IMR-90 (cell line): ENCODE results near the gene TRPM1. TPM values are rescaled to one million over a fixed set of nuclear protein-coding genes. Genes with fewer than 3 reads are reported as not detected.

Experiments
- ATAC-seq: fragments of 200-7000 bp; cut with Tn5 transposase; 2 replicates; pipeline ENCODE4 v1.9.1; 2020; ENCODE audit warnings: low read depth, mild to moderate bottlenecking, moderate library complexity
- BruUV-seq: library from RNA; stranded (reverse); fragments of 400-500 nt; replicated peaks from 2 replicates; lab custom pipeline; 2021; lab: Mats Ljungman, UMichigan
- CTCF ChIA-PET: fragments of 300-600 bp; formaldehyde crosslinking; extraction: SDS; loops from one replicate; lab custom pipeline; 2021; ENCODE audit warnings: antibody characterized with exemption; lab: Yijun Ruan, JAX
- POLR2A ChIA-PET: fragments of 300-600 bp; sonication (Branson Sonifier 250); formaldehyde crosslinking; loops from one replicate; lab custom pipeline; 2022; ENCODE audit warnings: antibody characterized with exemption; ENCODE audit not compliant: unreplicated experiment; lab: Charles Lee
- DNase-seq: peaks from one replicate; pipeline ENCODE4 v3.0.0; 2013
- H2AFZ ChIP-seq: replicated peaks from 2 replicates; pipeline ENCODE3; 2013; ENCODE audit warnings: low read length, mild to moderate bottlenecking; ENCODE audit not compliant: poor library complexity
- H2AK5ac ChIP-seq: 2 replicates; pipeline ENCODE4 v1.6.1; 2013; ENCODE audit warnings: low read depth, low read length, inconsistent platforms
- H2AK9ac ChIP-seq: replicated peaks from 2 replicates; pipeline ENCODE3; 2013; ENCODE audit warnings: mild to moderate bottlenecking, low read depth, low read length, moderate library complexity; ENCODE audit not compliant: poor library complexity
- H2BK120ac ChIP-seq: 2 replicates; pipeline ENCODE4 v1.6.1; 2013; ENCODE audit warnings: low read depth, low read length, inconsistent platforms
- H2BK15ac ChIP-seq: 3 replicates; pipeline ENCODE4 v1.6.1; 2013; ENCODE audit warnings: low read depth, low read length, inconsistent platforms
- H2BK20ac ChIP-seq: 2 replicates; pipeline ENCODE4 v1.6.1; 2013; ENCODE audit warnings: low read depth, mild to moderate bottlenecking, inconsistent platforms, low read length, moderate library complexity
- H2BK5ac ChIP-seq: 2 replicates; pipeline ENCODE4 v1.6.1; 2013; ENCODE audit warnings: mild to moderate bottlenecking, low read depth, low read length, inconsistent platforms; ENCODE audit not compliant: poor library complexity, severe bottlenecking
- H3K14ac ChIP-seq: replicated peaks from 2 replicates; pipeline ENCODE4 v1.6.1; 2013; ENCODE audit warnings: low read depth, low read length, inconsistent platforms
- H3K18ac ChIP-seq: 2 replicates; pipeline ENCODE4 v1.6.1; 2013; ENCODE audit warnings: low read depth, low read length, control low read depth
- H3K23ac ChIP-seq: 2 replicates; pipeline ENCODE4 v1.6.1; 2013; ENCODE audit warnings: low read depth, low read length, inconsistent platforms
- H3K27ac ChIP-seq: 2 replicates; pipeline ENCODE4 v1.5.1; 2013; ENCODE audit warnings: mild to moderate bottlenecking, control low read depth, low read length; ENCODE audit not compliant: insufficient read depth
- H3K27me3 ChIP-seq: 2 replicates; pipeline ENCODE4 v1.6.1; 2013; ENCODE audit warnings: low read length; ENCODE audit not compliant: control insufficient read depth, insufficient read depth
- H3K36me3 ChIP-seq: 2 replicates; pipeline ENCODE4 v1.6.1; 2013; ENCODE audit warnings: low read length, mixed read lengths; ENCODE audit not compliant: control insufficient read depth, insufficient read depth
- H3K4ac ChIP-seq: 2 replicates; pipeline ENCODE4 v1.6.1; 2013; ENCODE audit warnings: low read depth, low read length, inconsistent platforms
- H3K4me1 ChIP-seq: 2 replicates; pipeline ENCODE4 v1.6.1; 2013; ENCODE audit warnings: low read length, mixed read lengths; ENCODE audit not compliant: control insufficient read depth, insufficient read depth
- H3K4me2 ChIP-seq: 2 replicates; pipeline ENCODE4 v1.6.1; 2013; ENCODE audit warnings: low read depth, mild to moderate bottlenecking, control low read depth, low read length, moderate library complexity
- H3K4me3 ChIP-seq: 2 replicates; pipeline ENCODE4 v1.5.1; 2013; ENCODE audit warnings: low read depth, mild to moderate bottlenecking, control low read depth, low read length, moderate library complexity; ENCODE audit not compliant: insufficient read depth
- H3K56ac ChIP-seq: 2 replicates; pipeline ENCODE4 v1.6.1; 2013; ENCODE audit warnings: low read length, inconsistent platforms; ENCODE audit not compliant: insufficient read depth; ENCODE audit errors: extremely low read depth
- H3K79me1 ChIP-seq, 2 experiments: 2 replicates each; pipeline ENCODE4 v1.6.1; 2013; ENCODE audit warnings: low read length in 2 of 2, inconsistent platforms in 1 of 2, low read depth in 1 of 2
- H3K9ac ChIP-seq: 2 replicates; pipeline ENCODE4 v1.6.1; 2013; ENCODE audit warnings: low read depth, low read length, control low read depth
- H3K9me1 ChIP-seq: 2 replicates; pipeline ENCODE4 v1.6.1; 2013; ENCODE audit warnings: low read length, inconsistent platforms; ENCODE audit not compliant: insufficient read depth
- H3K9me3 ChIP-seq: 2 replicates; pipeline ENCODE4 v1.6.1; 2013; ENCODE audit warnings: low read length; ENCODE audit not compliant: control insufficient read depth, insufficient read depth
- H4K20me1 ChIP-seq: 2 replicates; pipeline ENCODE4 v1.6.1; 2013; ENCODE audit warnings: low read length, inconsistent platforms; ENCODE audit not compliant: insufficient read depth
- H4K5ac ChIP-seq: 2 replicates; pipeline ENCODE4 v1.6.1; 2013; ENCODE audit warnings: mild to moderate bottlenecking, low read depth, low read length, control low read depth
- H4K8ac ChIP-seq, 2 experiments: 2 replicates each; pipeline ENCODE4 v1.6.1; 2013; ENCODE audit warnings: low read depth in 2 of 2, low read length in 2 of 2, control low read depth in 1 of 2, inconsistent platforms in 1 of 2
- H4K91ac ChIP-seq: 2 replicates; pipeline ENCODE4 v1.6.1; 2013; ENCODE audit warnings: low read depth, low read length, inconsistent platforms; ENCODE audit not compliant: insufficient read depth
- BHLHE40 ChIP-seq: fragments of 150-350 bp; IDR thresholded peaks from 2 replicates; pipeline ENCODE4 v1.6.1; 2016; ENCODE audit warnings: mild to moderate bottlenecking, low read depth, low read length
- CEBPB ChIP-seq: IDR thresholded peaks from 2 replicates; pipeline ENCODE4 v1.6.1; 2012; ENCODE audit warnings: low read depth, low read length, improper control_type of control experiment
- CHD1 ChIP-seq: IDR thresholded peaks from 2 replicates; pipeline ENCODE4 v1.6.1; 2012; ENCODE audit warnings: low read depth, low read length, improper control_type of control experiment
- CTCF ChIP-seq: conservative IDR thresholded peaks from 2 replicates; pipeline ENCODE4 v1.5.1; 2012; ENCODE audit warnings: mild to moderate bottlenecking, low read depth, low read length, improper control_type of control experiment
- ELK1 ChIP-seq: fragments of 150-350 bp; IDR thresholded peaks from 2 replicates; pipeline ENCODE4 v1.6.1; 2016; ENCODE audit warnings: low read depth, mild to moderate bottlenecking, low read length, moderate library complexity, borderline replicate concordance
- FOS ChIP-seq: fragments of 150-350 bp; IDR thresholded peaks from 2 replicates; pipeline ENCODE4 v1.6.1; 2016; ENCODE audit warnings: low read depth, low read length
- MAFK ChIP-seq: IDR thresholded peaks from 2 replicates; pipeline ENCODE4 v1.6.1; 2012; ENCODE audit warnings: low read depth, low read length, improper control_type of control experiment
- MAZ ChIP-seq: IDR thresholded peaks from 2 replicates; pipeline ENCODE4 v1.6.1; 2012; ENCODE audit warnings: low read depth, mild to moderate bottlenecking, low read length, improper control_type of control experiment, moderate library complexity, borderline replicate concordance
- MXI1 ChIP-seq: IDR thresholded peaks from 2 replicates; pipeline ENCODE4 v1.6.1; 2012; ENCODE audit warnings: low read depth, mild to moderate bottlenecking, low read length, moderate library complexity, borderline replicate concordance
- NFE2L2 ChIP-seq: fragments of 150-350 bp; IDR thresholded peaks from 2 replicates; pipeline ENCODE4 v1.6.1; 2016; ENCODE audit warnings: low read depth, mild to moderate bottlenecking, low read length
- POLR2A ChIP-seq: IDR thresholded peaks from 2 replicates; pipeline ENCODE4 v1.6.1; 2012; ENCODE audit warnings: mild to moderate bottlenecking, low read depth, low read length
- RAD21 ChIP-seq: IDR thresholded peaks from 2 replicates; pipeline ENCODE4 v1.6.1; 2012; ENCODE audit warnings: low read length, improper control_type of control experiment
- RCOR1 ChIP-seq: IDR thresholded peaks from 2 replicates; pipeline ENCODE4 v1.6.1; 2012; ENCODE audit warnings: mild to moderate bottlenecking, low read length, improper control_type of control experiment; ENCODE audit not compliant: insufficient replicate concordance
- RFX5 ChIP-seq: IDR thresholded peaks from 2 replicates; pipeline ENCODE4 v1.8.0; 2012; ENCODE audit warnings: low read depth, mild to moderate bottlenecking, low read length, moderate library complexity
- SMC3 ChIP-seq: fragments of 150-350 bp; IDR thresholded peaks from 2 replicates; pipeline ENCODE4 v1.6.1; 2016; ENCODE audit warnings: low read depth, mild to moderate bottlenecking, antibody characterized with exemption, low read length, moderate library complexity
- USF2 ChIP-seq: fragments of 150-350 bp; IDR thresholded peaks from 2 replicates; pipeline ENCODE4 v1.6.1; 2017; ENCODE audit warnings: mild to moderate bottlenecking, antibody characterized with exemption, low read length, low read depth
- WGBS, 2 experiments: methylation state at CpG; one replicate each; pipeline versions ENCODE4 v1.1.5 to v1.1.7; 2013; ENCODE audit warnings: missing lambda C conversion rate in 2 of 2; ENCODE audit not compliant: insufficient read length in 1 of 2; ENCODE audit errors: extremely low coverage in 2 of 2; 5-methylcytosine and 5-hydroxymethylcytosine counted together
- dilution Hi-C: fragments of 300-500 bp; cut with HindIII; formaldehyde crosslinking; loops from one replicate; pipeline ENCODE4 v1.14.3; 2018; ENCODE audit warnings: low sequenced_read_pairs; ENCODE audit not compliant: unreplicated experiment
- in situ Hi-C: fragments of 300-500 bp; cut with MboI; formaldehyde crosslinking; loops from 3 replicates; pipeline ENCODE4 v1.14.3; 2019; ENCODE audit warnings: low sequenced_read_pairs, inconsistent platforms, mixed read lengths
- intact Hi-C: fragments of 100-400 bp; cut with micrococcal nuclease; formaldehyde crosslinking; loops from 2 replicates; pipeline ENCODE4 v1.10.0; 2022
- polyA plus RNA-seq, 3 experiments: library from polyadenylated mRNA; depleted of rRNA; stranded (reverse); fragments of >200 nt; gene quantifications; 2 replicates each; pipeline ENCODE4 v1.2.3, GENCODE V29; 2012; ENCODE audit warnings: low replicate concordance in 1 of 3
- total RNA-seq: library from RNA; depleted of rRNA; stranded (reverse); fragments of >200 nt; gene quantifications from 2 replicates; pipeline ENCODE4 v1.2.3, GENCODE V29; 2012

TRPM1 gene
- total and polyA plus RNA-seq, 2 of the 4 experiments (the other 2 are of a cell fraction) = not detected

GRCh38 chr15:31024979-31025378 is 76.5 kb downstream of the TRPM1 start:
- Histone ChIP-seq H2AK9ac (peak overlapping the region; percentile 96), H2BK15ac (peak overlapping the region; percentile 91), H3K9me1 (peaks cover 20% of the 10 kb centered on the region), H4K91ac (peak overlapping the region; percentile 98), H3K9ac (peak overlapping the region; percentile 17; the same call in 1 of the 2 replicates), H2BK120ac (peak overlapping the region; percentile 99), H3K4me1 (peaks cover 16% of the 10 kb centered on the region), H3K4me2 (0 out of 2 replicates have a peak overlapping the region, but pooled peaks have one; percentile 1), H3K9me3 (no peaks in the 10 kb centered on the region), H2BK5ac (peak overlapping the region; percentile 95), H3K4ac (peak overlapping the region; percentile 97), H2BK20ac (peak overlapping the region; percentile 99), H4K8ac (peak overlapping the region; percentile 74 to 91), H3K36me3 (no peaks in the 10 kb centered on the region), H3K79me1 (peaks cover 0 to 8% of the 10 kb centered on the region in 2 experiments; a peak in 1 of 4 replicates), H3K18ac (peak overlapping the region; percentile 80), H3K27ac (peak overlapping the region; percentile 75), H3K23ac (peak overlapping the region; percentile 89), H2AFZ (peak overlapping the region; percentile 83), H4K20me1 (no peaks in the 10 kb centered on the region), H3K56ac (peak overlapping the region; percentile 13; the same call in 1 of the 2 replicates), H3K27me3 (no peaks in the 10 kb centered on the region), H2AK5ac (peak overlapping the region; percentile 92), H4K5ac (peak overlapping the region; percentile 75), H3K14ac (peak overlapping the region; percentile 92), H3K4me3 (no peak overlapping the region)
- ATAC-seq (peak; percentile 27), DNase-seq (peak; percentile 49)
- intact Hi-C loops (loop anchor here (1.0 kb wide), 1 partner anchor 8 kb away; no protein-coding TSS in a partner anchor), dilution Hi-C loops (no loop called here), in situ Hi-C loops (no loop called here)
- no CpG with 5 or more reads among the region's 3 CpGs for WGBS, 2 experiments
- POLR2A ChIA-PET = interaction anchor here (0.6 to 1.5 kb wide), 2 partner anchors 17 to 33 kb away, joined by 3 to 4 read pairs; partner anchors contain the start of gene MTMR10
- TF ChIP-seq RAD21 = no peak
- no peak for TF ChIP-seq BHLHE40
- no peak for TF ChIP-seq USF2
- TF ChIP-seq NFE2L2 = no peak
- no peak for TF ChIP-seq ELK1
- no peak for TF ChIP-seq MXI1
- TF ChIP-seq RFX5 = no peak
- no peak for TF ChIP-seq RCOR1
- TF ChIP-seq SMC3 = no peak
- TF ChIP-seq CEBPB = no peak
- TF ChIP-seq MAFK = no peak
- no peak for TF ChIP-seq CHD1
- no peak for TF ChIP-seq POLR2A
- no peak for TF ChIP-seq MAZ
- no peak for TF ChIP-seq FOS
- TF ChIP-seq CTCF = no peak
- CTCF ChIA-PET = interaction anchor here (0.8 to 2.0 kb wide), 2 partner anchors 12 to 104 kb away, joined by 3 to 5 read pairs; no protein-coding TSS in a partner anchor
- no TSS peak for BruUV-seq
